Liver (tissue), 9 donors: ENCODE measurements around the gene ST8SIA5. TPM values are rescaled to one million over a fixed set of nuclear protein-coding genes. Genes with fewer than 3 reads are reported as not detected.

ENCODE experiments used
- DNase-seq: peaks from one replicate; pipeline ENCODE4 v3.0.0-alpha.2; 2017; ENCODE audit warnings: low spot score
- H3K27ac ChIP-seq, 2 donors: one replicate each; pipeline ENCODE4 v1.7.0; 2013; ENCODE audit warnings: inconsistent platforms in 2 of 2, low read length in 2 of 2, control low read depth in 1 of 2, low read depth in 1 of 2, mild to moderate bottlenecking in 1 of 2
- H3K27me3 ChIP-seq, 4 donors: one replicate each; pipeline versions ENCODE4 v1.6.1 to v1.7.0; 2013; ENCODE audit warnings: low read length in 3 of 4, inconsistent platforms in 1 of 4, mild to moderate bottlenecking in 1 of 4, moderate library complexity in 1 of 4; ENCODE audit not compliant: control insufficient read depth in 4 of 4, insufficient read depth in 4 of 4
- H3K36me3 ChIP-seq, 4 donors: one replicate each; pipeline versions ENCODE4 v1.6.1 to v1.7.0; 2013; ENCODE audit warnings: low read length in 3 of 4, mild to moderate bottlenecking in 3 of 4, low read depth in 1 of 4, moderate library complexity in 1 of 4; ENCODE audit not compliant: control insufficient read depth in 4 of 4, insufficient read depth in 3 of 4
- H3K4me1 ChIP-seq, 4 donors: one replicate each; pipeline versions ENCODE4 v1.6.1 to v1.7.0; 2013; ENCODE audit warnings: low read length in 3 of 4, mild to moderate bottlenecking in 3 of 4, moderate library complexity in 1 of 4; ENCODE audit not compliant: control insufficient read depth in 4 of 4, insufficient read depth in 4 of 4
- H3K4me3 ChIP-seq, 3 donors: one replicate each; pipeline versions ENCODE4 v1.6.1 to v1.7.0; 2013; ENCODE audit warnings: low read length in 3 of 3, control low read depth in 1 of 3, low read depth in 1 of 3, mild to moderate bottlenecking in 1 of 3
- H3K9ac ChIP-seq, 2 donors: one replicate each; pipeline ENCODE4 v1.7.0; 2013; ENCODE audit warnings: low read length in 2 of 2, mild to moderate bottlenecking in 2 of 2, moderate library complexity in 2 of 2, control low read depth in 1 of 2, low read depth in 1 of 2
- H3K9me3 ChIP-seq, 4 donors: one replicate each; pipeline versions ENCODE4 v1.6.1 to v1.7.0; 2013; ENCODE audit warnings: low read length in 3 of 4; ENCODE audit not compliant: control insufficient read depth in 4 of 4
- CTCF ChIP-seq: fragments of 150-350 bp; IDR thresholded peaks from 2 replicates; pipeline ENCODE4 v1.5.1; 2017; ENCODE audit warnings: improper control_type of control experiment, low read depth, low read length; ENCODE audit not compliant: missing input control
- EGR1 ChIP-seq, 2 donors: IDR thresholded peaks; 2 replicates each; pipeline ENCODE4 v1.6.1; 2016 to 2018; ENCODE audit warnings: antibody characterized with exemption in 2 of 2, low read depth in 2 of 2
- FOXA1 ChIP-seq: IDR thresholded peaks from 2 replicates; pipeline ENCODE4 v1.6.1; 2016; ENCODE audit warnings: antibody characterized with exemption
- FOXA2 ChIP-seq: IDR thresholded peaks from 2 replicates; pipeline ENCODE4 v1.6.1; 2016; ENCODE audit warnings: antibody characterized with exemption
- GABPA ChIP-seq, 2 donors: IDR thresholded peaks in 1 of 2; conservative IDR thresholded peaks in 1 of 2; 2 replicates each; pipeline ENCODE4 v1.6.1; 2016; ENCODE audit warnings: antibody characterized with exemption in 2 of 2, mild to moderate bottlenecking in 1 of 2, moderate library complexity in 1 of 2
- HNF4A ChIP-seq, 2 donors: conservative IDR thresholded peaks; 2 replicates each; pipeline ENCODE4 v1.6.1; 2016; ENCODE audit warnings: antibody characterized with exemption in 2 of 2, mild to moderate bottlenecking in 2 of 2
- HNF4G ChIP-seq: IDR thresholded peaks from 2 replicates; pipeline ENCODE4 v1.6.1; 2016; ENCODE audit warnings: antibody characterized with exemption
- JUND ChIP-seq, 2 donors: IDR thresholded peaks; 2 replicates each; pipeline ENCODE4 v1.6.1; 2016; ENCODE audit warnings: antibody characterized with exemption in 2 of 2
- NR2F2 ChIP-seq: IDR thresholded peaks from 2 replicates; pipeline ENCODE4 v1.6.1; 2016; ENCODE audit warnings: antibody characterized with exemption
- RAD21 ChIP-seq, 2 donors: IDR thresholded peaks; 2 replicates each; pipeline ENCODE4 v1.6.1; 2016; ENCODE audit warnings: antibody characterized with exemption in 2 of 2, mild to moderate bottlenecking in 2 of 2
- RXRA ChIP-seq, 2 donors: IDR thresholded peaks; 2 replicates each; pipeline ENCODE4 v1.6.1; 2017 to 2018; ENCODE audit warnings: antibody characterized with exemption in 2 of 2, mild to moderate bottlenecking in 1 of 2
- SP1 ChIP-seq: IDR thresholded peaks from 2 replicates; pipeline ENCODE4 v1.6.1; 2018; ENCODE audit warnings: antibody characterized with exemption, mild to moderate bottlenecking
- YY1 ChIP-seq: IDR thresholded peaks from 2 replicates; pipeline ENCODE4 v1.6.1; 2016; ENCODE audit warnings: antibody characterized with exemption, mild to moderate bottlenecking
- ZBTB33 ChIP-seq: IDR thresholded peaks from 2 replicates; pipeline ENCODE4 v1.6.1; 2016; ENCODE audit warnings: antibody characterized with exemption
- WGBS: extraction: QIAGEN DNeasy Blood & Tissue Kit; methylation state at CpG from one replicate; pipeline ENCODE4 v1.1.7; 2013; 5-methylcytosine and 5-hydroxymethylcytosine counted together
- polyA plus RNA-seq, 2 donors: library from polyadenylated mRNA; stranded (reverse) in 1 of 2; unstranded in 1 of 2; fragments of 200-250 nt in 1 of 2; fragments of >200 nt in 1 of 2; fragmentation: Nextera tagmentation in 1 of 2; extraction: Ambion mirVana in 1 of 2; gene quantifications; one replicate each; pipeline versions ENCODE4 v1.2.1 to v1.2.3, GENCODE V29; 2013 to 2015
- total RNA-seq, 2 donors: library from RNA; depleted of rRNA; stranded (reverse); fragments of >200 nt; gene quantifications; one replicate each; pipeline ENCODE4 v1.2.3, GENCODE V29; 2014
- TF ChIP-seq, protein P1 (sequence below): IDR thresholded peaks from 2 replicates; pipeline ENCODE4 v1.6.1; 2016; ENCODE audit warnings: antibody characterized with exemption
- TF ChIP-seq, protein P2 (sequence below): IDR thresholded peaks from 2 replicates; pipeline ENCODE4 v1.6.1; 2016; ENCODE audit warnings: antibody characterized with exemption, mild to moderate bottlenecking
- donor health status: healthy.
- donor health status: healthy.
- donor health status: healthy.
- donor health status: healthy.
- donor health status: healthy.

ST8SIA5 gene
- total and polyA plus RNA-seq, 4 donors, result under 0.01 to 0.12 (median 0.05) TPM; not detected in 1

DNA sequence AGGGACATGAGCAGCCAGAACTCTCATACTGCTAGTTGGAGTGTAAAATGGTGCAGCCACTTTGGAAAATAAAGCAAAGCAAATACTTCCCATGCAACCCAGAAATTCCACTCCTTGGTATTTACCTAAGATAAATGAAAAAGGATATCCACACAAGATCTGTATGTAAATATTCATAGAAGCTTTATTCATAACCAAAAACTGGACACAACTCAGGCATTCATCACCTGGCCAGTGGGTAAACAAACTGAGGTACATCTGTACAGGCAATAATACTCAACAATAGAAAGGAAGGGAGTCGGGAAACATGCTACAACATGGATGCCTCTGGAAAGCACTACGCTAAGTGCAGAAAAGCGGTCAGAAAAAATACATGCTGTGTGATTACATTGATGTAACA, 97.4 kb downstream of the ST8SIA5 start:
- 86% methylated on average over 3 of the region's 3 CpGs for WGBS
- no peak for TF ChIP-seq GABPA (IDR thresholded peaks at IDR 0.05 in 1 of 2, conservative IDR thresholded peaks at IDR 0.05 in 1 of 2)
- no peak for TF ChIP-seq FOXA2
- TF ChIP-seq HNF4A (conservative IDR thresholded peaks at IDR 0.05), result no peak
- no peak for TF ChIP-seq JUND (IDR thresholded peaks at IDR 0.05)
- TF ChIP-seq RAD21 (IDR thresholded peaks at IDR 0.05), result no peak
- no peak for TF ChIP-seq CTCF
- TF ChIP-seq ZBTB33, result no peak
- TF ChIP-seq HNF4G, result no peak
- TF ChIP-seq, protein P1, sequence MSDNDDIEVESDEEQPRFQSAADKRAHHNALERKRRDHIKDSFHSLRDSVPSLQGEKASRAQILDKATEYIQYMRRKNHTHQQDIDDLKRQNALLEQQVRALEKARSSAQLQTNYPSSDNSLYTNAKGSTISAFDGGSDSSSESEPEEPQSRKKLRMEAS, result no peak
- H3K9ac ChIP-seq, result no peak overlapping the region
- H3K4me1 ChIP-seq, result no peaks in the 10 kb centered on the region
- no peaks in the 10 kb centered on the region for H3K27me3 ChIP-seq
- no peak overlapping the region for H3K4me3 ChIP-seq
- H3K27ac ChIP-seq, result no peak overlapping the region
- no peaks in the 10 kb centered on the region for H3K36me3 ChIP-seq
- DNase-seq, result no peak
- no peaks in the 10 kb centered on the region for H3K9me3 ChIP-seq

GRCh38 chr18:46657115-46657955, 99.5 kb downstream of the ST8SIA5 start, which contains the start of gene LOXHD1:
LOXHD1 (minus strand) TSS chr18:46657220; CDS start chr18:46657033, 187 bp downstream.
- no peak for DNase-seq
- Histone ChIP-seq H3K27me3 (no peaks in the 10 kb centered on the region), H3K4me3 (no peak within 1 kb of the TSS), H3K4me1 (no peaks in the 10 kb centered on the region), H3K36me3 (no peaks in the 10 kb centered on the region), H3K27ac (no peak within 1 kb of the TSS), H3K9ac (no peak within 1 kb of the TSS), H3K9me3 (no peaks in the 10 kb centered on the region)
- 74% methylated on average over 25 of the region's 25 CpGs for WGBS
- TF ChIP-seq RXRA (IDR thresholded peaks at IDR 0.05) (no peak), GABPA (IDR thresholded peaks at IDR 0.05 in 1 of 2, conservative IDR thresholded peaks at IDR 0.05 in 1 of 2) (no peak), RAD21 (IDR thresholded peaks at IDR 0.05) (no peak), HNF4G (no peak), NR2F2 (no peak), FOXA1 (no peak), ZBTB33 (no peak), EGR1 (IDR thresholded peaks at IDR 0.05; ENCODE audit: low read depth in 2 of 2) (no peak), CTCF (no peak), JUND (IDR thresholded peaks at IDR 0.05) (no peak), HNF4A (conservative IDR thresholded peaks at IDR 0.05) (no peak), FOXA2 (no peak), YY1 (no peak), SP1 (no peak)
- TF ChIP-seq, protein P1, result no peak
- TF ChIP-seq, protein P2, sequence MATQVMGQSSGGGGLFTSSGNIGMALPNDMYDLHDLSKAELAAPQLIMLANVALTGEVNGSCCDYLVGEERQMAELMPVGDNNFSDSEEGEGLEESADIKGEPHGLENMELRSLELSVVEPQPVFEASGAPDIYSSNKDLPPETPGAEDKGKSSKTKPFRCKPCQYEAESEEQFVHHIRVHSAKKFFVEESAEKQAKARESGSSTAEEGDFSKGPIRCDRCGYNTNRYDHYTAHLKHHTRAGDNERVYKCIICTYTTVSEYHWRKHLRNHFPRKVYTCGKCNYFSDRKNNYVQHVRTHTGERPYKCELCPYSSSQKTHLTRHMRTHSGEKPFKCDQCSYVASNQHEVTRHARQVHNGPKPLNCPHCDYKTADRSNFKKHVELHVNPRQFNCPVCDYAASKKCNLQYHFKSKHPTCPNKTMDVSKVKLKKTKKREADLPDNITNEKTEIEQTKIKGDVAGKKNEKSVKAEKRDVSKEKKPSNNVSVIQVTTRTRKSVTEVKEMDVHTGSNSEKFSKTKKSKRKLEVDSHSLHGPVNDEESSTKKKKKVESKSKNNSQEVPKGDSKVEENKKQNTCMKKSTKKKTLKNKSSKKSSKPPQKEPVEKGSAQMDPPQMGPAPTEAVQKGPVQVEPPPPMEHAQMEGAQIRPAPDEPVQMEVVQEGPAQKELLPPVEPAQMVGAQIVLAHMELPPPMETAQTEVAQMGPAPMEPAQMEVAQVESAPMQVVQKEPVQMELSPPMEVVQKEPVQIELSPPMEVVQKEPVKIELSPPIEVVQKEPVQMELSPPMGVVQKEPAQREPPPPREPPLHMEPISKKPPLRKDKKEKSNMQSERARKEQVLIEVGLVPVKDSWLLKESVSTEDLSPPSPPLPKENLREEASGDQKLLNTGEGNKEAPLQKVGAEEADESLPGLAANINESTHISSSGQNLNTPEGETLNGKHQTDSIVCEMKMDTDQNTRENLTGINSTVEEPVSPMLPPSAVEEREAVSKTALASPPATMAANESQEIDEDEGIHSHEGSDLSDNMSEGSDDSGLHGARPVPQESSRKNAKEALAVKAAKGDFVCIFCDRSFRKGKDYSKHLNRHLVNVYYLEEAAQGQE, result no peak
